Right lobe of liver (tissue), 4 donors: Measurements from ENCODE around the gene PCID2.

ENCODE experiments used
- POLR2A ChIP-seq: fragments of 450-650 bp; IDR thresholded peaks from one replicate; pipeline ENCODE4 v1.6.1; 2017; ENCODE audit warnings: antibody characterized with exemption, mild to moderate bottlenecking
- TF ChIP-seq, protein P1 (sequence below), 4 donors: fragments of 200-600 bp in 3 of 4; fragments of 450-650 bp in 1 of 4; IDR thresholded peaks; one replicate each; pipeline versions ENCODE4 v1.5.1 to v1.8.0; 2016 to 2022; ENCODE audit warnings: antibody characterized with exemption in 4 of 4, mild to moderate bottlenecking in 2 of 4
- donor health status: DM: no; HTN: no; CAD: no.
- donor health status: DM: no; HTN: no; CAD: no.
- donor health status: DM: no; HTN: yes; CAD: no.

DNA sequence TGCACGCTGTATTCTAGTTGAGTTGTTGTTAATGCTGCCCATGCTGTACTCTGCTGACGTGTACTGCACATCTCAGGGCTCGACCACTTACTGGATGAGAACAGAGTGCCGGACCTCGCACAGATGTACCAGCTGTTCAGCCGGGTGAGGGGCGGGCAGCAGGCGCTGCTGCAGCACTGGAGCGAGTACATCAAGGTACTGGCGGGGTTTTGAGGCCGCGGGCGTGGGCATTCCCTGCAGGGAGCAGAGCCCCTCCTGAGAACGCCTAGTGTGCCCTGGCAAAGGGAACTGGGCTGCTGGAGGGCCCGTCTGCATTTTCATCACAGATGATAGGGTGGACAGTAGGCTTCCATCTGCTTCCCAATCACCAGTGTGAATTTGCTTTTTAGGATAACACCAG lies 30.9 kb upstream of the PCID2 start:
- TF ChIP-seq, protein P1, sequence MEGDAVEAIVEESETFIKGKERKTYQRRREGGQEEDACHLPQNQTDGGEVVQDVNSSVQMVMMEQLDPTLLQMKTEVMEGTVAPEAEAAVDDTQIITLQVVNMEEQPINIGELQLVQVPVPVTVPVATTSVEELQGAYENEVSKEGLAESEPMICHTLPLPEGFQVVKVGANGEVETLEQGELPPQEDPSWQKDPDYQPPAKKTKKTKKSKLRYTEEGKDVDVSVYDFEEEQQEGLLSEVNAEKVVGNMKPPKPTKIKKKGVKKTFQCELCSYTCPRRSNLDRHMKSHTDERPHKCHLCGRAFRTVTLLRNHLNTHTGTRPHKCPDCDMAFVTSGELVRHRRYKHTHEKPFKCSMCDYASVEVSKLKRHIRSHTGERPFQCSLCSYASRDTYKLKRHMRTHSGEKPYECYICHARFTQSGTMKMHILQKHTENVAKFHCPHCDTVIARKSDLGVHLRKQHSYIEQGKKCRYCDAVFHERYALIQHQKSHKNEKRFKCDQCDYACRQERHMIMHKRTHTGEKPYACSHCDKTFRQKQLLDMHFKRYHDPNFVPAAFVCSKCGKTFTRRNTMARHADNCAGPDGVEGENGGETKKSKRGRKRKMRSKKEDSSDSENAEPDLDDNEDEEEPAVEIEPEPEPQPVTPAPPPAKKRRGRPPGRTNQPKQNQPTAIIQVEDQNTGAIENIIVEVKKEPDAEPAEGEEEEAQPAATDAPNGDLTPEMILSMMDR (IDR thresholded peaks at IDR 0.05) = no peak
- no peak for TF ChIP-seq POLR2A
